Panc1 (cell line): ENCODE results near the gene CDH12. TPM values are rescaled to one million over a fixed set of nuclear protein-coding genes. Genes with fewer than 3 reads are reported as not detected.

Experiments used
- ATAC-seq: fragments of 200-7000 bp; cut with Tn5 transposase; 2 replicates; pipeline ENCODE4 v1.9.1; 2020; ENCODE audit warnings: mild to moderate bottlenecking, moderate library complexity
- BruUV-seq: library from RNA; stranded (reverse); fragments of 400-500 nt; replicated peaks from 2 replicates; lab custom pipeline; 2021; lab: Mats Ljungman, UMichigan
- CTCF ChIA-PET: fragments of 300-600 bp; sonication (Branson Sonifier 250); formaldehyde crosslinking; loops from one replicate; lab custom pipeline; 2022; ENCODE audit warnings: antibody characterized with exemption; lab: Charles Lee
- POLR2A ChIA-PET: fragments of 300-600 bp; sonication (Branson Sonifier 250); formaldehyde crosslinking; loops from one replicate; lab custom pipeline; 2022; ENCODE audit warnings: antibody characterized with exemption; lab: Charles Lee
- DNase-seq: peaks from one replicate; pipeline ENCODE4 v3.0.0-alpha.2; 2010; ENCODE audit warnings: low read depth, low spot score
- H3K27ac ChIP-seq: 2 replicates; pipeline ENCODE4 v1.5.1; 2011; ENCODE audit warnings: mild to moderate bottlenecking, low read length, inconsistent platforms
- H3K27me3 ChIP-seq: fragments of 200-500 bp; sonication (Bioruptor generic); 2 replicates; pipeline ENCODE4 v1.6.0; 2014; ENCODE audit warnings: low read length, inconsistent platforms; ENCODE audit not compliant: control insufficient read depth, insufficient read depth
- H3K36me3 ChIP-seq: fragments of 200-500 bp; sonication (Bioruptor generic); 2 replicates; pipeline ENCODE4 v1.5.1; 2014; ENCODE audit warnings: inconsistent platforms, mild to moderate bottlenecking, low read length, moderate library complexity; ENCODE audit not compliant: control insufficient read depth, insufficient read depth
- H3K4me1 ChIP-seq: 2 replicates; pipeline ENCODE4 v1.5.1; 2011; ENCODE audit warnings: inconsistent platforms, mild to moderate bottlenecking, low read length, moderate library complexity; ENCODE audit not compliant: control insufficient read depth, insufficient read depth
- H3K4me3 ChIP-seq, 2 experiments: 2 replicates each; pipeline ENCODE4 v1.5.1; 2011 to 2012; ENCODE audit warnings: low read depth in 2 of 2, low read length in 2 of 2, mild to moderate bottlenecking in 2 of 2, inconsistent platforms in 1 of 2, moderate library complexity in 1 of 2
- H3K9me3 ChIP-seq: fragments of 200-500 bp; sonication (Bioruptor generic); 2 replicates; pipeline ENCODE4 v1.5.1; 2014; ENCODE audit warnings: low read depth, mild to moderate bottlenecking, inconsistent platforms, low read length, moderate library complexity; ENCODE audit not compliant: control insufficient read depth, insufficient read depth
- CTCF ChIP-seq: fragments of 450-650 bp; IDR thresholded peaks from 2 replicates; pipeline ENCODE4 v1.5.1; 2017; ENCODE audit warnings: mild to moderate bottlenecking
- POLR2AphosphoS5 ChIP-seq: IDR thresholded peaks from 2 replicates; pipeline ENCODE4 v1.6.1; 2012; ENCODE audit warnings: mild to moderate bottlenecking, low read depth, low read length, moderate library complexity
- REST ChIP-seq, 2 experiments: IDR thresholded peaks; 2 replicates each; pipeline ENCODE4 v1.6.1; 2011 to 2012; ENCODE audit warnings: low read depth in 2 of 2, control low read depth in 1 of 2, low read length in 1 of 2, mild to moderate bottlenecking in 1 of 2, moderate library complexity in 1 of 2; ENCODE audit not compliant: insufficient read depth in 1 of 2
- SIN3A ChIP-seq: IDR thresholded peaks from 2 replicates; pipeline ENCODE4 v1.6.1; 2012; ENCODE audit warnings: low read depth, mild to moderate bottlenecking, low read length, moderate library complexity, borderline replicate concordance; ENCODE audit not compliant: insufficient read depth
- TCF7L2 ChIP-seq: IDR thresholded peaks from 2 replicates; pipeline ENCODE4 v1.6.1; 2011; ENCODE audit warnings: mild to moderate bottlenecking, low read depth, low read length, inconsistent platforms
- in situ Hi-C: cut with HindIII; loops from 2 replicates; pipeline ENCODE4 v1.10.0; 2016; ENCODE audit warnings: low sequenced_read_pairs, low pct_unique_long_range_greater_than_20kb
- intact Hi-C: fragments of 100-400 bp; cut with micrococcal nuclease; formaldehyde crosslinking; loops from one replicate; pipeline ENCODE4 v1.10.0; 2022; ENCODE audit not compliant: unreplicated experiment
- total RNA-seq: library from RNA; stranded (reverse); gene quantifications from one replicate; pipeline ENCODE4 v1.2.1, GENCODE V29; 2021; ENCODE audit not compliant: unreplicated experiment

Gene CDH12
- total RNA-seq, 1 experiment from 2014 or later, result not detected

DNA sequence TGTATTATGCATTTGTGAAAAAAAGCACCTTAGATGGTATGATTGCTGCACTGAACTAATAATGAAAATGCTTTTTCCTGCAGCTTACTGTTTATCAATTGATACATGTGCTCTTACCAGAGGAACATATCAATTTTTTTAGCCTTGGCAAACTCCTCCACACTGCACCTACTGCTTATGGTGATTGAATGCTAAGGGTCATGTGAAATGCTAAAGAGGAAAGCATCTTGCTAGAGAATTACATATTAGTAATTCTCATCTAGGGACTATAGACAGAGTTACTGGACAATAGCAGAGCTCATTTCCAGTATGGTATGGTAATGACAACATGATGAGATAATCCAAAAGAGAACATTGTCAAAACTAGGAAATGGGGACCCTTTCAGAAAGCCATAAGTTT is 817.1 kb downstream of the CDH12 start:
- intact Hi-C loops, result no loop called here
- Histone ChIP-seq H3K36me3 (no peaks in the 10 kb centered on the region), H3K4me1 (no peaks in the 10 kb centered on the region), H3K27ac (no peak overlapping the region), H3K9me3 (no peaks in the 10 kb centered on the region), H3K27me3 (no peaks in the 10 kb centered on the region), H3K4me3 (no peak overlapping the region)
- DNase-seq (no peak), ATAC-seq (no peak)
- BruUV-seq, result no TSS peak
- no peak for TF ChIP-seq REST (IDR thresholded peaks at IDR 0.05; ENCODE audit: insufficient read depth in 1 of 2, low read depth in 2 of 2, low read length in 1 of 2)
- TF ChIP-seq POLR2AphosphoS5, result no peak
- TF ChIP-seq TCF7L2, result no peak
- TF ChIP-seq SIN3A, result no peak
- no peak for TF ChIP-seq CTCF
- CTCF ChIA-PET, result no interaction called here
- in situ Hi-C loops, result no loop called here
- POLR2A ChIA-PET, result no interaction called here

GRCh38 chr5:22033066-22033465 is 820.1 kb downstream of the CDH12 start:
- H3K4me1 ChIP-seq, result no peaks in the 10 kb centered on the region
- TF ChIP-seq TCF7L2 (no peak), POLR2AphosphoS5 (no peak), REST (IDR thresholded peaks at IDR 0.05; ENCODE audit: insufficient read depth in 1 of 2, low read depth in 2 of 2, low read length in 1 of 2) (no peak), CTCF (no peak), SIN3A (no peak)
- in situ Hi-C loops, result no loop called here
- intact Hi-C loops, result no loop called here
- ATAC-seq (no peak), DNase-seq (no peak)
- no peak overlapping the region for H3K4me3 ChIP-seq
- POLR2A ChIA-PET, result no interaction called here
- H3K27me3 ChIP-seq, result no peaks in the 10 kb centered on the region
- H3K27ac ChIP-seq, result no peak overlapping the region
- CTCF ChIA-PET, result no interaction called here
- BruUV-seq, result no TSS peak
- H3K9me3 ChIP-seq, result no peaks in the 10 kb centered on the region
- H3K36me3 ChIP-seq, result no peaks in the 10 kb centered on the region
